Suprapubic skin (tissue), 4 donors: ENCODE results near the gene DOCK6.

Source experiments
- POLR2A ChIP-seq, 2 donors: fragments of 450-650 bp; IDR thresholded peaks; one replicate each; pipeline ENCODE4 v1.6.1; 2017; ENCODE audit warnings: antibody characterized with exemption in 2 of 2, mild to moderate bottlenecking in 2 of 2, moderate library complexity in 2 of 2
- POLR2AphosphoS5 ChIP-seq, 3 donors: sonication (generic); formaldehyde crosslinking; IDR thresholded peaks; one replicate each; pipeline ENCODE4 v1.6.1; 2017; ENCODE audit warnings: antibody characterized with exemption in 3 of 3
- TF ChIP-seq, protein P1 (sequence below), 2 donors: fragments of 200-600 bp in 1 of 2; fragments of 450-650 bp in 1 of 2; sonication (generic) in 1 of 2; IDR thresholded peaks; one replicate each; pipeline ENCODE4 v1.5.1; 2016 to 2019; ENCODE audit warnings: antibody characterized with exemption in 2 of 2, mild to moderate bottlenecking in 1 of 2, moderate library complexity in 1 of 2

DNA sequence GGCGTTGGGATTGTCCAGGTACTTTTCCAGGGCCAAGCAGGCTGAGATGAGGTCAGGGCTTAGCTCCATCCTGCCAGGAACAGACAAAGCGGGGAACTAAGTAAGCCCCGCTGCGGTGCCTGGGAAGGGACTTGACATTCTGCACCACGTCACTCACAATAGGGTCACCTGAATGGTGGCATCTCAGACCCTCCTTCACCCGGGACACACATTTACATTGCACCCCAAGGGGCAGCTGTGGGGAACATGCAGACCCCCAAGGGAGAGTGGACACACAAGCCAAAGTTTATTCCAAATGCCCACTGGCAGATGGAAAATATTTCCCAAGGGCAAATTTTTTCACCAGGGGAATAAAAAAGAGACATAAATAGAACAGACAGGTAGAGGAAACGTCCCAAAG is 86.4 kb downstream of the DOCK6 start:
- TF ChIP-seq POLR2AphosphoS5 (IDR thresholded peaks at IDR 0.05) (no peak), POLR2A (IDR thresholded peaks at IDR 0.05) (no peak)
- TF ChIP-seq, protein P1, sequence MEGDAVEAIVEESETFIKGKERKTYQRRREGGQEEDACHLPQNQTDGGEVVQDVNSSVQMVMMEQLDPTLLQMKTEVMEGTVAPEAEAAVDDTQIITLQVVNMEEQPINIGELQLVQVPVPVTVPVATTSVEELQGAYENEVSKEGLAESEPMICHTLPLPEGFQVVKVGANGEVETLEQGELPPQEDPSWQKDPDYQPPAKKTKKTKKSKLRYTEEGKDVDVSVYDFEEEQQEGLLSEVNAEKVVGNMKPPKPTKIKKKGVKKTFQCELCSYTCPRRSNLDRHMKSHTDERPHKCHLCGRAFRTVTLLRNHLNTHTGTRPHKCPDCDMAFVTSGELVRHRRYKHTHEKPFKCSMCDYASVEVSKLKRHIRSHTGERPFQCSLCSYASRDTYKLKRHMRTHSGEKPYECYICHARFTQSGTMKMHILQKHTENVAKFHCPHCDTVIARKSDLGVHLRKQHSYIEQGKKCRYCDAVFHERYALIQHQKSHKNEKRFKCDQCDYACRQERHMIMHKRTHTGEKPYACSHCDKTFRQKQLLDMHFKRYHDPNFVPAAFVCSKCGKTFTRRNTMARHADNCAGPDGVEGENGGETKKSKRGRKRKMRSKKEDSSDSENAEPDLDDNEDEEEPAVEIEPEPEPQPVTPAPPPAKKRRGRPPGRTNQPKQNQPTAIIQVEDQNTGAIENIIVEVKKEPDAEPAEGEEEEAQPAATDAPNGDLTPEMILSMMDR (IDR thresholded peaks at IDR 0.05) = no peak
